ENCODE measurements around the gene ANKRD12.

ANKRD12 gene

GRCh38 chr18:9135081-9135911, 1.3 kb upstream of the ANKRD12 start:
- H3K27me3 ChIP-seq (ENCODE audit: control insufficient read depth, insufficient read depth, low read length) = no peaks in the 10 kb centered on the region
- peak overlapping the region; percentile 49 for H3K9ac ChIP-seq (ENCODE audit: low read depth, low read length)
- peaks cover 5% of the 10 kb centered on the region for H3K4me1 ChIP-seq (ENCODE audit: control insufficient read depth, insufficient read depth, low read length)
- no peaks in the 10 kb centered on the region for H3K9me3 ChIP-seq (ENCODE audit: control insufficient read depth, insufficient read depth, low read length)
- no peaks in the 10 kb centered on the region for H3K36me3 ChIP-seq (ENCODE audit: control insufficient read depth, insufficient read depth, low read length)
- peak overlapping the region; percentile 91 for H3K4me3 ChIP-seq (ENCODE audit: low read depth, low read length)

DNA sequence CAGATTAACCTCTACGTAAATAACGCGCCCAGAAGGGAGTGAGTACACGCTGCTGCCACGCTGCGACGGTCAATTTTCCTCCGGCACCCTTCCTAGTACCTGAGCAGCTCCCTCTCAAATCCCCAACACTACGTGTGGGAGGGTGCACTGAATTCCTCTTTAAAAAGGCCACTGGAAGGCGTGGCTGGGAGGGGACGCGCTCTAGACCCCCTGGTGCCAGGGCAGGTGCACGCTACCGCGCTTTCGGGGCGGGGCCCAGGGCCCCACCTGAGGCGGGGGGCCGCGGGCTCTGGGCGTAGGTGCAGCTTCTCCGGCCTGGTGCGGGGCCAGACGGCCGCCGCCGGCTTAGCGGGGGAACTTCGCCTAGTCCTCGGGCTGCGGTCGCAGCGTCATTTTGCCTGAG, 668 bp upstream of the ANKRD12 start:
- Histone ChIP-seq H3K36me3 (ENCODE audit: control insufficient read depth, insufficient read depth, low read length) (no peaks in the 10 kb centered on the region), H3K9ac (ENCODE audit: low read depth, low read length) (peak overlapping the region; percentile 96), H3K27me3 (ENCODE audit: control insufficient read depth, insufficient read depth, low read length) (no peaks in the 10 kb centered on the region), H3K4me3 (ENCODE audit: low read depth, low read length) (peak overlapping the region; percentile 91), H3K4me1 (ENCODE audit: control insufficient read depth, insufficient read depth, low read length) (peaks cover 5% of the 10 kb centered on the region), H3K9me3 (ENCODE audit: control insufficient read depth, insufficient read depth, low read length) (no peaks in the 10 kb centered on the region)

DNA sequence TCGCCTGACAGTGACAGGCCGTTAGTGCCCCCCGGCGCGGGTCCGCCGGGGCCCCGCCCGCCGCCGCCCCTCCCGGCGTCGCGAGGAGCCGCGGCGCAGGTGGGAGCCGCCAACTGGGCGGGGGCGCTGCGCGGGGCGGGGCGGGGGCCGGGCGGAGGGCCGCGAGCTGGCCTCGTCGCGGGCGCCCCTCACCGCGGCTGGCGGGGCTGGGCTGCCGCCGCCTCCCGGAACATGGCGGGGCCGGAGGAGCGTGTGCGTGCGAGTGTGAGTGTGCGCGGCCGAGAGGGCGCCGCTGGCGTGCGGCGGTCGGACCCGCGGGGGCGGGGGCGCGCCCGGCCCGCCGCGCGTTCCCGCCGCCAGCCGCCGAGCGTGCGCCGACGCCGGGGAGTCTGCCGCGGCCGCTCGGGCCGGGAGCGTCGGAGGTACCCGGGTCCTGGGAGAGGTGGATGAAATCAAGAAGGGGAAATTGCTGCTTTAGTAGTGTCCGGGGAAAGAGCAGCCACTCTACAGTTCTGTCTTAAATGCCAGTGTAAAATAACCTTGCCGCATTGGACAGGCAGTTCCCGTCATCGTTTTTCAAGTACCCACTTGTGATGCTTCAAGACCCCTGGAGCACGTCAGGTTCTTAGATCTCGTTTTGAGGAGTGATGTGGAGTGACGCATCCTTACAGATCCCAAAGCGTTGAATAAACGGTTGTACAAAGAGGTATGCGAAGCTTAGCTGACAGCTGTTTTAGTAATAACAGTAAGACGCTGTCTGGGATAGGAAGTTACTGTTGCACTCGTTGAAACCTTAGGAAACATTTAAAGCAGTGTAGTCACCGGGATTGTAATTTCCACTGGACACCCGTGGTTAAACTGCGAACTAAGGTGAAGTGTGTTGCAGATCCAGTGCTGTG, 836 bp downstream of the ANKRD12 start:
- no peak overlapping the region for H3K9ac ChIP-seq (ENCODE audit: low read depth, low read length)
- H3K4me1 ChIP-seq (ENCODE audit: control insufficient read depth, insufficient read depth, low read length) = peaks cover 7% of the 10 kb centered on the region
- H3K27me3 ChIP-seq (ENCODE audit: control insufficient read depth, insufficient read depth, low read length) = no peaks in the 10 kb centered on the region
- H3K36me3 ChIP-seq (ENCODE audit: control insufficient read depth, insufficient read depth, low read length) = no peaks in the 10 kb centered on the region
- H3K4me3 ChIP-seq (ENCODE audit: low read depth, low read length) = peak overlapping the region; percentile 91
- no peaks in the 10 kb centered on the region for H3K9me3 ChIP-seq (ENCODE audit: control insufficient read depth, insufficient read depth, low read length)

DNA sequence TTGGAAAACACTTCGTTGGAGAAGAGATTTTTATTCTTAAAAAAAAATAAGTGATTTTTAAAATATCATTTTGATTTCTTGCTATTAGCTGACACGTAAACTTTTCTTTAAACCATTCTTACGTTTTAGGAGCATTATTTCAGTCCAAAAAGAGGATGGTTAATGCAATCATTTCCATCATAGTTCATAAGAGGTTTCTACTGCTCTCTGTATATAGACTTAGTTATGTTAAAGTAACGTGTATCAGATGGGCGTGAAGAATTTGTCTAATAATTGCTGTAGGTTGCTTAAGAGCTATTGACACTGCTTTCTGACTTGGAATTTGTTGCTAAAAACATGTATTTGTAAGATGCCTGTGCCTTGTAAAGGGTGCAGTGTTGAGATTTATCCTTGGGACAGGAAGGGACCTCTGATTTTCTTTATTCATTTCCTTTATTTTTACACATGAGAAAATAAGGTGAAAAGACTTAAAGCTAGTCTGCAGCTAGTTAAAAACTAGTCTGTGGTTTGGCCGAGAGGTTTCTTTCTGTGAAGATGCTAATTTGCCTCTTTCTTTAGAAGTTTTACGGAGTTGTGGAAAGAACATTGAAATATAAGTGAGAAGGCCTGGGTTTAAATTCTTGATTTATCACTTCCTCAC, 2.9 kb downstream of the ANKRD12 start:
- Histone ChIP-seq H3K36me3 (ENCODE audit: control insufficient read depth, insufficient read depth, low read length) (no peaks in the 10 kb centered on the region), H3K4me1 (ENCODE audit: control insufficient read depth, insufficient read depth, low read length) (peaks cover 7% of the 10 kb centered on the region), H3K9ac (ENCODE audit: low read depth, low read length) (no peak overlapping the region), H3K9me3 (ENCODE audit: control insufficient read depth, insufficient read depth, low read length) (no peaks in the 10 kb centered on the region), H3K4me3 (ENCODE audit: low read depth, low read length) (no peak overlapping the region), H3K27me3 (ENCODE audit: control insufficient read depth, insufficient read depth, low read length) (no peaks in the 10 kb centered on the region)

- H3K4me1 ChIP-seq (ENCODE audit: control insufficient read depth, insufficient read depth, low read length) = peaks cover 4% of the 10 kb centered on the region
- H3K9me3 ChIP-seq (ENCODE audit: control insufficient read depth, insufficient read depth, low read length) = no peaks in the 10 kb centered on the region
- no peak overlapping the region for H3K4me3 ChIP-seq (ENCODE audit: low read depth, low read length)
- no peaks in the 10 kb centered on the region for H3K36me3 ChIP-seq (ENCODE audit: control insufficient read depth, insufficient read depth, low read length)
- no peaks in the 10 kb centered on the region for H3K27me3 ChIP-seq (ENCODE audit: control insufficient read depth, insufficient read depth, low read length)
- H3K9ac ChIP-seq (ENCODE audit: low read depth, low read length) = no peak overlapping the region
These were observed 3.8 kb downstream of the ANKRD12 start for GRCh38 chr18:9140381-9140780.

- Histone ChIP-seq H3K4me1 (ENCODE audit: control insufficient read depth, insufficient read depth, low read length) (peaks cover 4% of the 10 kb centered on the region), H3K4me3 (ENCODE audit: low read depth, low read length) (no peak overlapping the region), H3K9me3 (ENCODE audit: control insufficient read depth, insufficient read depth, low read length) (no peaks in the 10 kb centered on the region), H3K9ac (ENCODE audit: low read depth, low read length) (no peak overlapping the region), H3K36me3 (ENCODE audit: control insufficient read depth, insufficient read depth, low read length) (no peaks in the 10 kb centered on the region), H3K27me3 (ENCODE audit: control insufficient read depth, insufficient read depth, low read length) (no peaks in the 10 kb centered on the region)
These were observed 4.4 kb downstream of the ANKRD12 start for GRCh38 chr18:9140984-9141383.

- Histone ChIP-seq H3K4me1 (ENCODE audit: control insufficient read depth, insufficient read depth, low read length) (peaks cover 5% of the 10 kb centered on the region), H3K9ac (ENCODE audit: low read depth, low read length) (no peak overlapping the region), H3K4me3 (ENCODE audit: low read depth, low read length) (no peak overlapping the region), H3K27me3 (ENCODE audit: control insufficient read depth, insufficient read depth, low read length) (no peaks in the 10 kb centered on the region), H3K9me3 (ENCODE audit: control insufficient read depth, insufficient read depth, low read length) (no peaks in the 10 kb centered on the region), H3K36me3 (ENCODE audit: control insufficient read depth, insufficient read depth, low read length) (no peaks in the 10 kb centered on the region)
These were observed 9.6 kb downstream of the ANKRD12 start for GRCh38 chr18:9146224-9146623.

DNA sequence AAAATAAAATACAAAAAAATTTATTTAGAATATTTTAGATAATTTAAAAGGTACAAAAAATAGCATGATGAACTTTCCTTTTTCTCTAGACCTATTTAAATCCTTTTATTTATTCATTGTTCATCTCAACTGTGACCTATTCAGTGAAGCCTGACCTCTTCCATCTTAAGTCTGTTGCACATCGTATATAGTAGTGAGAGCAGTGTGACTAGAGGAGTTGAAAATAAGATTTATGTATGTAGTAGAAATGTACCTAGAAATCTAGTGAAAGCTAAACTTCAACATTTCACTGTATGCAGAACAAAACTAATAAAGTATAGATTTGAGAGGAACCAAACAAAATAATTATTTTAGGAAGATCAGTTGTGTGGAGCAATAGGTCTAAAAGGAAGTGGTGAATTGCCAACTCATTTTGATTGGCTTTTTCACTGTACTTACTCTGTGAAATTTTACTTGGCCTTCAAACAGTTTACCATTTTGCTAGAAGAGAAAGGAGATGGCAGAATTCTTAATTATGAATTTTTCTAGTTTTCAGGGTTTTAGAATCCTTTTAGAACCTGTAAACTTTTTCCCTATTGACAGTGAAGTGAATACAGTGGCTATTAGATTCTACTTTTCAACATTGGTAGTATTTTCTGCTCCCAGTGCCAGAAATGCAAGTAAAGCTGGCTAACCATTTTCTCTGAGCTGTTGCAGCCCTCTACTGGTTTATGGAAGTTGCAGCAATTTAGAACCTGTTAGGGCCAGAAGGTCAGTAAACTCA, 11.0 kb downstream of the ANKRD12 start:
- H3K4me3 ChIP-seq (ENCODE audit: low read depth, low read length) = no peak overlapping the region
- no peaks in the 10 kb centered on the region for H3K27me3 ChIP-seq (ENCODE audit: control insufficient read depth, insufficient read depth, low read length)
- H3K9me3 ChIP-seq (ENCODE audit: control insufficient read depth, insufficient read depth, low read length) = no peaks in the 10 kb centered on the region
- H3K36me3 ChIP-seq (ENCODE audit: control insufficient read depth, insufficient read depth, low read length) = no peaks in the 10 kb centered on the region
- H3K4me1 ChIP-seq (ENCODE audit: control insufficient read depth, insufficient read depth, low read length) = peaks cover 3% of the 10 kb centered on the region
- no peak overlapping the region for H3K9ac ChIP-seq (ENCODE audit: low read depth, low read length)

GRCh38 chr18:9148203-9148552, 11.6 kb downstream of the ANKRD12 start:
- Histone ChIP-seq H3K9ac (ENCODE audit: low read depth, low read length) (no peak overlapping the region), H3K4me1 (ENCODE audit: control insufficient read depth, insufficient read depth, low read length) (peaks cover 3% of the 10 kb centered on the region), H3K27me3 (ENCODE audit: control insufficient read depth, insufficient read depth, low read length) (no peaks in the 10 kb centered on the region), H3K4me3 (ENCODE audit: low read depth, low read length) (no peak overlapping the region), H3K36me3 (ENCODE audit: control insufficient read depth, insufficient read depth, low read length) (no peaks in the 10 kb centered on the region), H3K9me3 (ENCODE audit: control insufficient read depth, insufficient read depth, low read length) (no peaks in the 10 kb centered on the region)

- Histone ChIP-seq H3K9me3 (ENCODE audit: control insufficient read depth, insufficient read depth, low read length) (no peaks in the 10 kb centered on the region), H3K4me1 (ENCODE audit: control insufficient read depth, insufficient read depth, low read length) (peaks cover 3% of the 10 kb centered on the region), H3K27me3 (ENCODE audit: control insufficient read depth, insufficient read depth, low read length) (no peaks in the 10 kb centered on the region), H3K4me3 (ENCODE audit: low read depth, low read length) (no peak overlapping the region), H3K36me3 (ENCODE audit: control insufficient read depth, insufficient read depth, low read length) (no peaks in the 10 kb centered on the region), H3K9ac (ENCODE audit: low read depth, low read length) (no peak overlapping the region)
These were observed 13.5 kb downstream of the ANKRD12 start for GRCh38 chr18:9150121-9150520.

DNA sequence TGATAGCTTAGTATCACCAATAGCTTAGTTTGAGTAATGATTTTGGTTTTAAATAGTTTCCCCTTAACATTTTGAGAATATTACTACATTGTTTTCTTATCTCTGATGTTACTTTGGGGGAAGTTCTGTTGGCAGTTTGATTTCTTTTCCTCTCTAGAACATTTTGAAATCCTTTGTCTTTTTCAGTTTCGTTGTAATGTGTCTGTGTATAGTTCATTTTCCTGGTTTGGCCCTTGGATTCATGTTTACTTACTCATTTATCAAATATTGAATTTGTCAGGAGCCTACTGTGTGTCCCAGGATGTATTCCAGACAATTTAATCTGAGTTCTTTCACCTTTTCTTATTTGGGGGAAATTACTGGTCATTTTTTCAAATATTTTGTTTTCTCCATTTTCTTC, 16.7 kb downstream of the ANKRD12 start:
- H3K9ac ChIP-seq (ENCODE audit: low read depth, low read length) = no peak overlapping the region
- no peaks in the 10 kb centered on the region for H3K36me3 ChIP-seq (ENCODE audit: control insufficient read depth, insufficient read depth, low read length)
- H3K9me3 ChIP-seq (ENCODE audit: control insufficient read depth, insufficient read depth, low read length) = no peaks in the 10 kb centered on the region
- peaks cover 3% of the 10 kb centered on the region for H3K4me1 ChIP-seq (ENCODE audit: control insufficient read depth, insufficient read depth, low read length)
- H3K4me3 ChIP-seq (ENCODE audit: low read depth, low read length) = no peak overlapping the region
- no peaks in the 10 kb centered on the region for H3K27me3 ChIP-seq (ENCODE audit: control insufficient read depth, insufficient read depth, low read length)
